Epithelial cell of proximal tubule (primary cell): ENCODE data around the gene RSPH6A. TPM values are rescaled to one million over a fixed set of nuclear protein-coding genes. Genes with fewer than 3 reads are reported as not detected.

Experiments used
- DNase-seq: peaks from one replicate; pipeline ENCODE4 v3.0.0-alpha.2; 2011; ENCODE audit warnings: low read depth
- H3K4me3 ChIP-seq: 2 replicates; pipeline ENCODE4 v1.5.1; 2011; ENCODE audit warnings: low read depth, mild to moderate bottlenecking, low read length
- total RNA-seq: library from RNA; depleted of rRNA; stranded (reverse); fragments of >200 nt; gene quantifications from 2 replicates; pipeline ENCODE4 v1.2.3, GENCODE V29; 2015
- TF ChIP-seq, protein P1 (sequence below): conservative IDR thresholded peaks from 2 replicates; pipeline ENCODE4 v1.5.1; 2012; ENCODE audit warnings: low read depth, mild to moderate bottlenecking, low read length

RSPH6A gene
- total RNA-seq, 1 donor from 2014 or later, result not detected

DNA sequence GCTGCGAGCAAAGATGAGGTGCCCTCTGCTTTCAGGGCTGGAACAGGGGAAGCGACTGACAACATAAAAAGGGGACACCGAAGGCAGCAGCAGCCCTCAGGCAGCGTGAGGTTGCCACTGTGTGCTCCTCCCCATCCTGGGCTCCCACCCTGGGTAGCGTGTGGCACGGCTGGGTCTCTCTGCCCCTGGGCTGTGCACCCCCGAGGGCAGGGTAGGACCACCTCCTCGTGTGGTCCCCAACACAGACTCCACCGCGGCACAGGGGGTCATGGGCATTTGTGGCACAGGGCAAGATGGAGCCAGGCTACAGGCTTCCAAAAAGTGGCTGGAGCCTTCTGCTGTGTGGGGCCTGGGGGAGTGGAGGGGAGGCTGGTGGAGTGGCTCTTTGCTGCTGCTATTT, 6.5 kb upstream of the RSPH6A start:
- no peak for DNase-seq
- TF ChIP-seq, protein P1, sequence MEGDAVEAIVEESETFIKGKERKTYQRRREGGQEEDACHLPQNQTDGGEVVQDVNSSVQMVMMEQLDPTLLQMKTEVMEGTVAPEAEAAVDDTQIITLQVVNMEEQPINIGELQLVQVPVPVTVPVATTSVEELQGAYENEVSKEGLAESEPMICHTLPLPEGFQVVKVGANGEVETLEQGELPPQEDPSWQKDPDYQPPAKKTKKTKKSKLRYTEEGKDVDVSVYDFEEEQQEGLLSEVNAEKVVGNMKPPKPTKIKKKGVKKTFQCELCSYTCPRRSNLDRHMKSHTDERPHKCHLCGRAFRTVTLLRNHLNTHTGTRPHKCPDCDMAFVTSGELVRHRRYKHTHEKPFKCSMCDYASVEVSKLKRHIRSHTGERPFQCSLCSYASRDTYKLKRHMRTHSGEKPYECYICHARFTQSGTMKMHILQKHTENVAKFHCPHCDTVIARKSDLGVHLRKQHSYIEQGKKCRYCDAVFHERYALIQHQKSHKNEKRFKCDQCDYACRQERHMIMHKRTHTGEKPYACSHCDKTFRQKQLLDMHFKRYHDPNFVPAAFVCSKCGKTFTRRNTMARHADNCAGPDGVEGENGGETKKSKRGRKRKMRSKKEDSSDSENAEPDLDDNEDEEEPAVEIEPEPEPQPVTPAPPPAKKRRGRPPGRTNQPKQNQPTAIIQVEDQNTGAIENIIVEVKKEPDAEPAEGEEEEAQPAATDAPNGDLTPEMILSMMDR, result no peak
- H3K4me3 ChIP-seq, result no peak overlapping the region

DNA sequence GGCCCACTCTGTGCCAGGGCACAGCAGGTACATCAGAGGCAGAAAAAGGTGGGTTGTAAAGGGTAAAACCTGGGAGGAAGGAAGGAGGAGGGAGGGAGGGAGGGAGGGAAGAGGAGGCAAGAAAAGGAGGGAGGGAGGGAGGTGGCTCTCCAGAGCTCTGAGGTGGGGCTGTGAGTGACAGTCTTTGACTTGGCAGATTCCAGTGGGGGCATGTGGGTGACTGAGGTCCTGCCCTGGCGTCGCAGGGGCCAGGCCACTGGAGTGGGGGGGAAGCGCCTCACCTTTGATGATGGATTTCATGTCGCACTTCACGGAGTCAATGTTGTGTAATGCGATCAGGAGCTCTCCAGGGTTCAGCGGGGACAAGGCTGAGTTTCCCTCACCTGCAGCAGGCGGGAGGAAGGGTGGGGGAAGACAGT, 6.0 kb upstream of the RSPH6A start:
- TF ChIP-seq, protein P1, result no peak
- H3K4me3 ChIP-seq, result no peak overlapping the region
- DNase-seq, result no peak

DNA sequence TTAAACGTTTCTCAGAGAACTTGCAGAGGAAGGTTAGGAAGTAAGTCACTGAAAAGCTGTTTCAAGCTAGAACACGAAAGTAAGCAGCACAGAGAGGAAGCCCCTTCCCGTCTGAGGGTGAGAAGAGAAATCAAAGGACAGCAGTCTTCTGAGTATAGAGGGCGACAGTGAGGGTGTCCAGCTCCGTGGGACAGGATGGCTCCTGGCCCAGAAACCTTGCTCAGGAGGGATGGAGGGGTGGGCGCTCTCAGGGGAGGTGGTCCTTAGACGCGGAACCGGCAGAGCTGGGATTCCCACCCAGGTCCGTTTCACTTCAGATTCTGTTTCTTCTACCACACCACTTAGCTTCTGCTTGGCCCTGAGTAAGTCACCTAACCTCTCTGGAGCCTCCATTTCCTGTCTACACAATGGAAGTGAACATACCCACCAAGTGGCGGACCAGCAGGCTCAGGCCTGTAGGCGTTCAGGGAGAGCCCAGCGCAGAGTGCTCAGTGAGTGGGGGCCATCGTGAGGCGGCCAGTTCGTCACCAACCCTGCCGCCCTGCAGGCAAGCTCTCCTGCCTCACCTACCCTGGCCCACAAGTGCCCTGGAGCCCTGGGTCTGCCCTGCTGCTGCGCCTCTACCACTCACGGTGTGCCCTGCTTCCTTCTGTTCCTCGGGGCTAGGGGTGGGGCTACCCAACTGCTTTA, 5.5 kb upstream of the RSPH6A start:
- no peak for DNase-seq
- TF ChIP-seq, protein P1, result no peak
- H3K4me3 ChIP-seq, result no peak overlapping the region

DNA sequence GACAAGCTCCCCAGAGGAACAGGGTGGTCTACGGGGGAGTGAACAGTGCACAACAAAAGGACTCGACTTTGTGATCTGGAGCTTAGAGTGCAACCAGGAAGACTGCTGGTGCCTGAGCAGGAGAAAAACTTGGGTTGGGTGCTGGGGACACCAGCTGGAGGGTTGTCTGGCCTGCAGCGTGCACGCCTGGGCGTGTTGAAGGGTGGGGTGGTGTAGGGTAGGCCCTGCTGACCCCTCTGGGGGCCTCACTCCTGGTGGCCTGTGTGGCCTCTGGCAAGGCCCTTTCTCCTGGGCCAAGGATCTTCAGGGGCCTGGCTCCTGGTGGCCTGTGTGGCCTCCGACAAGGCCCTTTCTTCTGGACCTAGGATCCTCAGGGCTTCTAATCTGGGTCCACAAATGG, 4.7 kb upstream of the RSPH6A start:
- TF ChIP-seq, protein P1, result no peak

DNA sequence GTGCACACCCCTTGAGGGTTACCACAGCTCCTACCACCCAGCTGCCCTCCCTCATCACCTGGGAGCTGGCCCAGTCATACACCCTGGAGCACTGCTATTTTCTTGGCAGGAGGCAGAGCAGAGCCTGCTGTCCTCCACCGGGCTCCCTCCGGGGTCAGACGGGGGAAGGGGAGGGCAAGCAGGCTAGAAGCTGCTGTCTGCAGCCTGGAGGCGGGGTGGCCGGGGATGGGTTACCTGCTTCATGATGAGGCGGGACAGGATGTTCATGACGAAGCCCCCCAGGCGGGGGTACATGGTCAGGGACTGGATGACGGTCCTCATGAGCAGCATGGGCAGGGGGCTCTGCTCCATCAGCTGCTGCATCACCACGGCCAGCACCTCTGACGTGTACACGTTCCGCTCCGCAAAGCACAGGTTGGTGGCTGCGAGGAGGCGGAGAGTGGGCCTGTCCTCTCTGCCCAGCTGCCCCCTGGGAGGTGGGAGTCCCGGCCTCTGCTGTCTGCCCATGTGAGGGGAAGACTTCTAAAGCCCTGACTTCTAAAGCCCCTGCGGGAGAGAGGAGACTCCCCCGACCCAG, 2.7 kb upstream of the RSPH6A start:
- no peak overlapping the region for H3K4me3 ChIP-seq
- TF ChIP-seq, protein P1, result no peak
- DNase-seq, result no peak

More for the DNA sequence above, 4.7 kb upstream of the RSPH6A start:
- no peak overlapping the region for H3K4me3 ChIP-seq
- DNase-seq, result no peak

DNA sequence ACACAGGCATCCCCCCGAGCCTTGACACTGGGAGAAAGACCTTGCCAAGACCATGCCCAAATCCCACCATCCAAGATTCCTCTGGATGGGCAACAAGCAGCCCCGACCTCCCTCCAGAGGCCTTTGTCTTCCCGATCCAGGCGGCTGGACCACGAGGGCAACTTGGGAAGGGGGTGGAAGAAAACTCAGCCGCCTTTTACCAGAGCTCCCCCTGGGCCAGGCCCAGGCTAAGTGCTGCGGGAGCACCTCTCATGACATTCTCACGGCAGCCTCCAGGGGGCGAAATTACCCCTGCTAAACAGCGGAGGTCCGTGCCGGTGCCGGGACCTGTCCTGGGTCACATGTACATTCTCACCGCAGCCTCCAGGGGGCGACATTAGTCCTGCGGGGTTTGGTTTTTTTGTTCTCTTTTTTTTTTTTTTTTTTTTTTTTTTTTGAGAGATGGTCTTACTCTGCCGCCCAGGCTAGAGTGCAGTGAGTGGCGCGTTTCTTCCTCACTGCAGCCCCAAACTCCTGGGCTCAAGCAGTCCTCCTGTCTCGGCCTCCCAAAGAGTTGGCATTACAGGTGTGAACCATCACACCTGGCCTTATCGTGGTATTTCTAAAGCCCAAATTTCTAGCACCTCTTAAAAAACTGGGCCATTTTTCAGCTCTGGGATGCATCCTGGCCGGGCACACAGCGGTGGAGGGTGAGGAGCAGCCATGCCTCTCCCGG, 2.1 kb upstream of the RSPH6A start:
- DNase-seq, result no peak
- TF ChIP-seq, protein P1, result peak; percentile 97
- no peak overlapping the region for H3K4me3 ChIP-seq
